GM12872 (cell line): ENCODE data around the gene IVL.

Experiments
- TF ChIP-seq, protein P1 (sequence below): IDR thresholded peaks from 3 replicates; pipeline ENCODE4 v1.5.1; 2011; ENCODE audit warnings: low read depth, mild to moderate bottlenecking, low read length, moderate library complexity; ENCODE audit not compliant: insufficient read depth

Gene IVL

DNA sequence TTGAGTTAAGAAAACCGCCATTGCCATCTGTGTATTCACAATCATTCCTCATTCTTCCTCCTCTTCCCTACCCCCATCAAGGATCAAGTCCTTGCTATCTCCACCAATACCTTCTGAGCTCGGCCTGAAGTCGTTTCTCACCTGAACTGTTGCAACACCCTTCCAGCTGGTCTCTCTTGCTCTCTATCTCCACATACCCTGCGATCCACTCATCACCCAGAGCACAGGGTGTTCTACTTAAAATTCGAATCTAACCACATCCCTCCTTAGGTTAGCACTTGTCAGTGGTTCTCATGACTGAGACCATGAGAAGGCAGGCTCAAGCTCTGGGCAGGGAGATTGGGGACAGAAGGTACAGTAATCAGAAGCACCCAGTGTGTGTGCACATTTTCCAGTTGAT is 4.6 kb downstream of the IVL start:
- TF ChIP-seq, protein P1, sequence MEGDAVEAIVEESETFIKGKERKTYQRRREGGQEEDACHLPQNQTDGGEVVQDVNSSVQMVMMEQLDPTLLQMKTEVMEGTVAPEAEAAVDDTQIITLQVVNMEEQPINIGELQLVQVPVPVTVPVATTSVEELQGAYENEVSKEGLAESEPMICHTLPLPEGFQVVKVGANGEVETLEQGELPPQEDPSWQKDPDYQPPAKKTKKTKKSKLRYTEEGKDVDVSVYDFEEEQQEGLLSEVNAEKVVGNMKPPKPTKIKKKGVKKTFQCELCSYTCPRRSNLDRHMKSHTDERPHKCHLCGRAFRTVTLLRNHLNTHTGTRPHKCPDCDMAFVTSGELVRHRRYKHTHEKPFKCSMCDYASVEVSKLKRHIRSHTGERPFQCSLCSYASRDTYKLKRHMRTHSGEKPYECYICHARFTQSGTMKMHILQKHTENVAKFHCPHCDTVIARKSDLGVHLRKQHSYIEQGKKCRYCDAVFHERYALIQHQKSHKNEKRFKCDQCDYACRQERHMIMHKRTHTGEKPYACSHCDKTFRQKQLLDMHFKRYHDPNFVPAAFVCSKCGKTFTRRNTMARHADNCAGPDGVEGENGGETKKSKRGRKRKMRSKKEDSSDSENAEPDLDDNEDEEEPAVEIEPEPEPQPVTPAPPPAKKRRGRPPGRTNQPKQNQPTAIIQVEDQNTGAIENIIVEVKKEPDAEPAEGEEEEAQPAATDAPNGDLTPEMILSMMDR = no peak

DNA sequence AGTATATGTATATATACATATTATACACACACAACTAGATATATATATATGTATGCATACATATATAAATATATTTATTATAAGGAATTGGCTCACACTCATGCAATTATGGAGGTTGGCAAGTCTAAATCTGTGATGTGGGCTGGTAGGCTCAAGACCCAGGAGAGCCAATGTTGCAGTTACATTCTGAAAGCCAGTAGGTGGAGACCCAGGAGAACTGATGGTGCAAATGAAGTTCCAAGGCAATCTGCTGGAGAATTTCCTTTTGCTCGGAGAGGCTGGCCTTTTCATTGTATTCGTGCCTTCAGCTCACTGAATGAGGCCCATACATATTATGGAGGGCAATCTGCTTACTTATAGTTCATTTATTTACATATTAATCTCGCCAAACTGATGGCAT is 9.4 kb downstream of the IVL start:
- TF ChIP-seq, protein P1 = peak; percentile 32; the same call in 1 of the 3 replicates

DNA sequence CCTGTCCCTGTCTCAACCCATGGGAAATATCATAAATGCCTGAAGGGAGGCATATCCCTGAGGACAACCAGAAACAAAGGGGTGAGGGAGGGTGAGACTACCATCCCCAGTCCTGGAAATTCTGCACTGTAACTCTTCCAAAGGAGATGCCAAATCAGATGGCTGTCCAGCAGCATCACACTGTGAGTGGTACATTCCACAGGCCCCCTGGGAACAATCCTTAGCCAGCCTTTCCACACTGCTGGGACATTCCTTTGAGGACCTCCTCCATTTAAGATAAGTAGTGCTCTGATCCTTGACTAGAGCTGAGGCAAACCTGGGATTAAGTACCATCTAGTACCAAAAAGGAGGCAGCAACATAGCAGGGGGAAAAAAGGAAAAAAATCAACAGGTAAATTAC is 10.7 kb downstream of the IVL start:
- TF ChIP-seq, protein P1 = no peak

DNA sequence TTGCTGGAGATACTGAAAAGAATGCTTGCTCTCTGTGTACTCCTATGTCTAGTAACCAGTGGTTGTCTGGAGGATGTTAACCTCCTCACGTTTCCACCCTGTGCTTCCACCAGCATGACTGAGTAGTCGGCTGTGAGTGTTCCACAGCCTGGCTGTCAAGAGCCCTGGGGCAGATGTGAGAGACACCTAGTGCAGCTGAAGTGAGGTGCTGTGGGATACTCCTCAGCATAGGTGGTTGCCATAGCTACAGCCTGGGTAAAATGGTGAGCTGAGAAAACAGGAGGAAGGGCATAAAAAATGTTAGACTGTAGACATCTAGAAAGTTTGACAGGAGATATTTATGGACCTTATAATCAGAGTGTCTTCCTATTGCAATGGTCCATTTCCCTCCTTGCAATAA is 15.8 kb downstream of the IVL start:
- TF ChIP-seq, protein P1 = no peak

DNA sequence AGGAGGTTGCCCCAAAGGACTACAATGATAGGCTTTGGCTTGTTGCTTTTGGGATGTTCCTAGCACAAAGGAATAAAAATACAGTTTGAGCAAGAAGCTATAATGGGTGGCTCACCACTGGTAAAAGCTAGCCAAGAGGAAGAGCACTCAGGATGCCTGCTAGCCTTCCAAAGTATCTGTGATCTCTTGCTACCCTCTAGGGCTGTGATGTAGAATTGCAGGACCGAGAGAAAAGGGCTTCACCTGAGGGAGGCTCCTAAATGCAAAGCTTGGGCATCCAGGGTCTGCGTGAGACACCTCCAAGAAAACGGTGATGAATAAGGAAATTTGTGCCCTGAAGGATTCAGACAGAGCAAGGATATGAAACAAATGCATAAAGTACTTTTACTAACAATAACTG is 17.7 kb downstream of the IVL start:
- TF ChIP-seq, protein P1 = peak; percentile 78

DNA sequence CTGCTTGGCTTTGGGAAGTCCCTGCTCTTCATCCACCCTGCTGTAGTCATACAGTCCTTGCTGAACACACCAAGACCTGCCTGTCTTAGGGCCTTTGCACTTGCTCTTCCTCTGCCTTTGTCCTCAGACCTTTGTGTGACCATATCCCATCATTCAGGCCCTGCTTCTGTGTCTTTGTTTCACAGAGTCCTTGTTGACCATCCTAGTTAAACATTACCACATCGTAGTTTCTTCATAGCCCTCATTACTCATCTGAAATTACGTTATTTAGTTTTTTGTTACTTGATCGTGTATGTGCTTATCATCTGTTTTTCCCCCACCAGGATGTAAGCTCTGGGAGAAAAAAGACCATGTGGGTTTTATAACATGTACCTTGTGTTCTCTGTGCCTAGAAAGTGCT is 20.3 kb downstream of the IVL start:
- TF ChIP-seq, protein P1 = no peak

DNA sequence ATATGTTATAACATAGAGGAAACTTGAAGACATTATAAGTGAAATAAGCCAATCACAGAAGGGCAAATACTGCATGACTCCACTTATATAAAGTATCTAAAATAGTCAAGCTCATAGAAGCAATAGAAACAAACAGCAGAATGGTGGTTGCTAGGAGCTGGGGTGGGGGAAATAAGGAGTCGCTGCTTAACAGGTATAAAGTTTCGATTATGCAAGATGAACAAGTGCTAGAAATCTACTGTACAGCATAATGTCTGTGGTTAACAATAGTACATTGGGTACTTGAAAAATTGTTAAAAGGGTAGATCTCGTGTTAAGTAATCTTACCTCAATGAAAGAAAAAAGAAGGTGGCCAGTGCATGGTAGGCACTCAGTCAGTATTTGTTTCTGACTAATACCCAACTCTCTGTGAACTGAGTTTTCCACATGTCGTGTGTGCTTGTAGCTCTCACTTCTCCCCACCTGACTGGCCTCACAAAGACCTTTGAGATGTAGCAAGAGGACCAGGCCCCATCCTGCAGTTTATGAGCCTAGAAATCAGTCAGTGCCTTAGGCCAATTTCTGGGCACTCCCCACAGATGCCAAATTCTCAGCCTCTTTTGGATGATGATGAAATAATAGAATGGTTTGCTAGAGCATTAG is 23.9 kb downstream of the IVL start:
- TF ChIP-seq, protein P1 = no peak
